ENCODE measurements around the gene OMA1.
"Not testable (repeated sequence)": the region's sequence is repeated elsewhere in the genome, so short reads cannot be mapped to it uniquely, and the experiment has no call there.

OMA1 gene

GRCh38 chr1:58573705-58574591 lies 27.4 kb upstream of the OMA1 start:
- DNase-seq: peak; percentile 43

GRCh38 chr1:58573138-58573537 lies 26.6 kb upstream of the OMA1 start:
- DNase-seq: no peak

DNA sequence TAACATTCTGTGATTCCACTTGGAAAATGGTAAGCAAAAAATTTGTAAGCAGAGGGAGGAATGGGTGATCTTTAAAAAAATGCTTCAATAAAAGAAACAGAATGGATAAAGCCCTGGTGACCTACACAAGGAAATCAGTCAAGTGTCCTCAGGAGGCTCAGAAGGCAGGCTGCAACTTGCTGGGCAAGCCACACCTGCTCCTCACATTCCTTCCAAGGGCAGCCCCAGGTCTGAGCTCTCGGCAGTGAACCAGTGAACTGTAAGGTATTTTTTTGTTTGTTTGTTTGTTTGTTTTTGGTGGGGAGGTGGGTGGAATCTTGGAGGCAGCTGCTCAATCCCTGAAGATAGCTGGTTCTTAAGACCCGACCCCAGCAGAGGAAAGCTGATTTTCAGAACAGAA lies 26.2 kb upstream of the OMA1 start:
- DNase-seq: no peak

- no peak for DNase-seq
Observed at GRCh38 chr1:58571616-58572015, 25.1 kb upstream of the OMA1 start.

DNA sequence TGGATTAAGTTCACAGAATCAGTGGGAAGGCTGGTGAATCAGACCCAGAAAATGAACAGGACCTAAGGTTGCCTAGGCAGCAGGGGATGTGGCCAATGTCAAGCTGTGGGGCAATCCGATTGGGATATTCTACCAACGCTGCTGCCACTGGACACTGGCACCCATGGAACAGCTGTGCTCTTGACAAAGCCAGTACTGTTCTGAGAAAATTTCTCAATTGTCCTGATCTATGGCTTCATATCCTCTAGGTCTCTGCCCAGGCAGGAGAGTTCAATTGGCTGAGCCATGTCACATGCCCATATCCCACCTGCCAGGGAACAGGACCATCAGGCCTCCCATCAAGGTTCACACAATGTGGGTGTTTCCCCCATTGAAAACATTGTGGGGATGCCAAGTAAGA lies 24.3 kb upstream of the OMA1 start:
- no peak for DNase-seq

DNA sequence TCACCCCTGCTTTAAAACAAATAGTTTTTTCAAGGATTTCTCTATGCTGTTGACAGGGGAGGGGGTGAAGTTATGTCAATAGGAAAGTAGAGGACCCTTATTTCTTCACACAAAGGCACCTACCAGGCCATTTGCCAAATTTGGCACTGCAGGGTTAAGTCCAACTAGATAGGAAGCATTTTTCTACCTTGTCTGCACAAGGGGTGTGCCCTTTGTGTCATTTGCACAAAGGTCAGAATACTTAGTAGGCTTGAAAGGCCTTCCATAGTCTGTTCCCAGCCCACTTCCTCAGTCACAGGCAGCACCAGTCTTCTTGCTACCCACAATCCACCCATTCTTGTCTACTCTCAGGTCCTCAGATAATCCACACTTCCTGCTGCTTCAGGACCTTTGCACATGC lies 23.6 kb upstream of the OMA1 start:
- DNase-seq: no peak

GRCh38 chr1:58568911-58569310 lies 22.4 kb upstream of the OMA1 start:
- DNase-seq: no peak

- DNase-seq: no peak
Observed at GRCh38 chr1:58568271-58568860, 21.8 kb upstream of the OMA1 start.

GRCh38 chr1:58566339-58566738 lies 19.8 kb upstream of the OMA1 start:
- DNase-seq: no peak

- not testable (repeated sequence) for DNase-seq
Observed at GRCh38 chr1:58563715-58564114, 17.2 kb upstream of the OMA1 start.

DNA sequence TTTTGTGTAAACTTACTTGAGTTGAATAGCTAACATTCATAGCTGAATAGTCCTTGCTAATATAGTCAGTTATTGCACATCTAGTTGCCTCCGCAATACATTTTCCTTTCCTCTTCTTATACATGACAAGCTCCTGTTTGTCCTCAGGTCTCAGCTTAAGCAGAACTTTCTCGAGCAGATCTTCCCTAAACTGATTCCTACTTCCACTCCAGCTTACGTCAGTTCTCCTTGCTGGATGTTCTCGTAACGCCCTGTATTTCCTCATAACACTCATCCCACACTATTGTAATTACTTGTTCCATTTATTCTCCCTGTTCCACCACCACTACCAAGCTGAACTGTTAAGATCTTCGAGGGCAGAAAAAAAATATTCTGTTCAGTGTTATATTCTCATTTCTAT lies 15.1 kb upstream of the OMA1 start:
- no peak for DNase-seq

DNA sequence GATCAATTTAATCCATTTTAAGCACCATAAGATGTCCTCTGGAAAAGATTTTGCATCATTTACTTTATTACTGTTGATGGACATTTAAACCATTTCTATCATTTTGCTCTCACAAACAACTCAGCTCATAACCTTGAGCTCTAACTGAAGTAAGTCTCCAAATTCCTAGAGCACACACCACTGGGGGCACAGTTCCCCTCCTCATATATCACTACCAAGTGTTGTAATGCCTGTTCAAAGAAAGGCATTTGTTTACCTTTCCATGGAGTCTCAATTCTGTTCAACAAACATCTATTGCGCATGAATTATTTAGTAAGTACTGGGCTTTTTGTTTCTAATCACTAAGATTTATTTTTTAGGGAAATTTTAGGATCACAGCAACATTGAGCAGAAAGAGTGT lies 8.9 kb upstream of the OMA1 start:
- DNase-seq: no peak

DNA sequence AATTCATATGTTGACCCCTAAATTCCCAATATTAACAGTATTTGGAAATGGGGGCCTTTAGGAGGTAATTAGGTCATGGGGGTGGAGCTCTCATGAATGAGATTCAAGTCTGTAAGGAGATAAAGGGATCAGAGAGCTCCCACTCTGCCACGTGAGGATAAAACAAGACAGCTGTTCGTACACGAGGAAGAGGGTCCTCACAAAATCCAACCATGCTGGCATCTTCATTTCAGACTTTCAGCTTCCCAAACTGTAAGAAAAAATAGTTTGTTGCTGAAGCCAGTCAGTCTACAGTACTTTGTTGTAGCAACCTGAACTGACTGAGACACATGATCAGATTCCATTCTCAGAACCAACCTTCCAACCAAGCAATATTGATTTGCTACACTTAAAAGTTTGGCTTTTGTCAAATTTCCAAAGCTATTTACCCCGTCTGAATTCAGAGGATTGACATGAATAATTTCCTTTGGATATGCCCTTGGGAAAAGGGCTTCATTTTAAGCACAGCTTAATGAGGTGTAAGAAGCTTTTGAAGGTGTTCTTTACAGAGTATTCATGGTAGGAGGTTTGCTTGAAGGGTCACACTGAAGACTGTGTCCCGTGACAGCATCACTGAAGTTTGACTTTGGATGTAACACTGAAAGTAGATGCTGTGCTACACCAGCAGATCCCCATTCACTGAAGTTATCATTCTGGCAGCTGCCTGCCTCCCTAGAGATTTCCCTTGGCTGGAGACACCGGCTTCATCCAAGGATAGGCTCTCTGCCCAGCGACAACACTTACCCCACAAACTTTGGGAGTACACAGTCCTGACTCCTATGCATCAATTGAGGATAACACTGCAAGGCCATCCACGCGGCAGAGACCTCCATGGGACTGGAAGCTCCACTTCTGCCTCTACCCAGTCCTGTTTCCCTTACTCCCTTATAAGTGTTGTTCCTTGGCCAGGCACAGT lies 4.9 kb upstream of the OMA1 start:
- DNase-seq: no peak

DNA sequence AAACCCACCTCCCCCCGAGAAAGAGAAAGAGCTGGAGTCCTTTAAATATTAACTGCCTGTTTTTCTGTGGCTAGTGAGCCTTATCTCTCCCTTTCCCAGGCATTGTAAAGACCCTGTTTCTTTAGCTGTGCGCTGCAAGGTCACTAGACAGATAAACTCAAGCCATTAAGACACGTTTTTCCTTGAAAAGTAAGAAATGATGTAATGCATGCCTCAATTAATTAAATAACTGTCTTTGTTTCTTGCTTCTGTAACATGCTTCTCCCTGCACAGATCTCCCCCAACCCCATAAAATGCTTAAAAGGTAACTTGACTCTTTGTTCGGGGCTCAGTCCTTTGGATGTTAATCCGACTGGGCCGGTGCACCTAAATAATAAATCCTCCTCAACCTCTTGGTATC lies 2.8 kb upstream of the OMA1 start:
- DNase-seq: not testable (repeated sequence)

GRCh38 chr1:58548371-58548770 lies 1.8 kb upstream of the OMA1 start:
- no peak for DNase-seq

DNA sequence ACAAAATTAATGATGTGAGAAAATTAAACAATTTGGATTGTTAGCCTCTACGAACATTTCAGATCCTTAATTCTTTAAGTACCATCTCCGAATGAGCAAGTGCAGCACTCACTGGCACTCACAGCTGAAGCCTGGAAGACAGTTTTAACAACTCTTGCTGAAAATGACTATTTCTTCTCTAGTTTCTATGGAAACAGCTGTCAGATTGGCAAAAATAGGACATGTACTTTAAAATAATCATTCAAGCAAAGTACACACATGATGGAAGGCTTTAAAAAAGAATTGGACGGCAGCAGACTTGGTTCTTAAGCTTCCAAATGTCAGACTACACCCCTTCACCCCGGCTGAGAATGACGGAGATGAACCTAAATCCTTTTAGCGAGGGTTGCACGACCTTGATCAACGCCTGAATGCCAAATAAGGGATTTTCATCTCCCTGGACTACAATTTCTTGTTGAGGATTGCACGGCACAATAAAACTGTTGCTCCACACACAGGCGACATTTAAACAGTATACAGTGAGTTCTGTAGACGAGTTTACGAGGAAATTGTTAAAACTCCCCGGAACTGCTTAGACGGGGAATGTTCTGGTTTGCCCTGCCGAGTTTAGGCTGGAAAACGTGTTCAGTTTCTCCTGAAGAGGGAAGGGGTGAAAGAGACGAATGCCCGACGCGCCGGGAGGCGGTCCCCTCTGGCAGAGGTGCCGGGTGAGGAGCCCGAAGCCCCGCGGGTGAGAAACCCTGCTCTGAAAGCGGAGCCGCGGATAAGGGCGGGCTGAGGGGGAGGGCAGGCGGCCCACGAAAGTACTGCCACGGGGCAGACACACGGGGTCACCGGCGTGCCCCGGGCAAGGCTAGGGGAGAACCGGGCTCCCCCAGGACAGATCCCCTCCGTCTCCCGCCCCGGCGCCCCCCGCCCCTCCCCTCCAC lies 671 bp downstream of the OMA1 start:
- peak; percentile 82 for DNase-seq

- no peak for DNase-seq
Observed at GRCh38 chr1:58543260-58543659, 3.3 kb downstream of the OMA1 start.

DNA sequence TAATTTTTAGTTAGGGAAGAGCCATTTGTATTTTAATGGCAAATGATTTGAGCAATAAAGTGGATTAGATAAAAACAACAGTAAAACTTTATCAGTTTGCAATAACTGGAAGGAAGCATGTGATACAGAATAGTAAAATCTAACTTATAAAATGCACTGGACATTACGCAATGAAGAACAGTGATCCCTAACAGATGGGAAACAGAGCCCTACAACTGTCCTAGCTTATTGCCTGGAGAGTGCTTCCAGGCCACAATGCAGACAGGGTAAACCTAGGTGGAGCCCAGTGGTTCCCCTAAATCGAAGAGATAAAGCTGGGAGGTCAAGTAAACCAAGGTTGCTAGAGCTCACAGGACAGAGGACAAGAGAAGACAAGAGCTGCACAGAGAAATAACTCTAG lies 7.0 kb downstream of the OMA1 start:
- DNase-seq: no peak

- DNase-seq: no peak
Observed at GRCh38 chr1:58538821-58539220, 7.7 kb downstream of the OMA1 start.

- not testable (repeated sequence) for DNase-seq
Observed at GRCh38 chr1:58531842-58532241, 14.7 kb downstream of the OMA1 start.

DNA sequence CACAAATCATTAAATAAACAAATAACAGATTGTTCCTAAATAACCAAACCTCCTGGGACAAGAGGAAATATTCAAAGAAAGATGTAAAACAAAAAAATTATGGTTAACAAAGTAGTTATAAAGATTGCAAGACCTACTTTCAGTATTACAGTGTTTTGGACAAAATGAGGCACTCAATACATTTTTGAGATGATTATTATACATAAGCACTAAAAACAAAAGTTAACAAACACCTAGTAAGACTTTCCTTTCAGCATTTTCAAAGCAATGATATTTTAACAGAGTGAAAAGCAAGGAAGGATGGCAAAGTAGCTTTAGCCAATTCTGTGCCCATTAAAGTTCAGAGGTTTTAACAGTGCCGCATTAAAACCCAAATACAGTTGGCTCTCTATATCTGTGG lies 17.2 kb downstream of the OMA1 start:
- DNase-seq: no peak

DNA sequence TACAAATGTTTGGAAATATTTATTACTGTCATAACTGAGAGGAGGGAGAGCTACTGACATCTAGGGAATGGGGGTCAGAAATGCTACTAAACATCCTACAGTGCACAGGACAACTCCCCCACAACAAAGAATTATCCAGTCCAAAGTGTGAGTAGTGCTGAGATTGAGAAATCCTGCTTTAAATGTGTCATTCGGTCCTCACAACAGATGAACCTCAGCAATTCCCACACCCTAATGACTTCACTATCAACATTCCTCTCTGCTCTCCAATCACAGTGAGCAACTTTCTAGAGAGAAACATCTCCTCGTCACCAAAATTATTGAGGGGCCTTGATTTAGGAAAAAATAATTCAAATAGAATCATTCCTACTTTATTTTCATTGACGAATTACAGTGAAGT lies 18.0 kb downstream of the OMA1 start:
- no peak for DNase-seq
